NOMO-1 treated with DMSO at 0.1 percent for 48 hours (cell line): Measurements from ENCODE around the gene ITGAE.
A peak's percentile ranks its signal among the peaks of the same experiment; 100 is the strongest.

ENCODE experiments used
- DNase-seq: peaks from one replicate; lab custom pipeline; 2025; ENCODE audit not compliant: unreplicated experiment; lab: John Stamatoyannopoulos, UW

The ITGAE gene

GRCh38 chr17:3762922-3763776, 37.8 kb downstream of the ITGAE start:
- peak; percentile 84 for DNase-seq

GRCh38 chr17:3761918-3762380, 39.0 kb downstream of the ITGAE start:
- DNase-seq = no peak

- no peak for DNase-seq
Measured at GRCh38 chr17:3761036-3761917, 39.7 kb downstream of the ITGAE start.

GRCh38 chr17:3759597-3760216, 41.3 kb downstream of the ITGAE start:
- DNase-seq = no peak

- no peak for DNase-seq
Measured at GRCh38 chr17:3755335-3756030, 45.5 kb downstream of the ITGAE start.

GRCh38 chr17:3754458-3755334, 46.3 kb downstream of the ITGAE start:
- DNase-seq = no peak

GRCh38 chr17:3754066-3754457, 46.9 kb downstream of the ITGAE start:
- no peak for DNase-seq

- no peak for DNase-seq
Measured at GRCh38 chr17:3753624-3754023, 47.4 kb downstream of the ITGAE start.

GRCh38 chr17:3751836-3752235, 49.2 kb downstream of the ITGAE start:
- DNase-seq = no peak

- no peak for DNase-seq
Measured at GRCh38 chr17:3750926-3751325, 50.1 kb downstream of the ITGAE start.

GRCh38 chr17:3750296-3750695, 50.7 kb downstream of the ITGAE start:
- no peak for DNase-seq

GRCh38 chr17:3748576-3748975, 52.4 kb downstream of the ITGAE start:
- no peak for DNase-seq

GRCh38 chr17:3747805-3748204, 53.2 kb downstream of the ITGAE start:
- no peak for DNase-seq

GRCh38 chr17:3745071-3745470, 55.9 kb downstream of the ITGAE start:
- no peak for DNase-seq

GRCh38 chr17:3744014-3744413, 57.0 kb downstream of the ITGAE start:
- no peak for DNase-seq

GRCh38 chr17:3740611-3741073, 60.3 kb downstream of the ITGAE start:
- DNase-seq = peak; percentile 77

GRCh38 chr17:3739422-3740124, 61.4 kb downstream of the ITGAE start:
- no peak for DNase-seq

- DNase-seq = no peak
Measured at GRCh38 chr17:3738562-3739295, 62.3 kb downstream of the ITGAE start.
